ENCODE data around the gene CUL3.

- TF ChIP-seq, protein P1, sequence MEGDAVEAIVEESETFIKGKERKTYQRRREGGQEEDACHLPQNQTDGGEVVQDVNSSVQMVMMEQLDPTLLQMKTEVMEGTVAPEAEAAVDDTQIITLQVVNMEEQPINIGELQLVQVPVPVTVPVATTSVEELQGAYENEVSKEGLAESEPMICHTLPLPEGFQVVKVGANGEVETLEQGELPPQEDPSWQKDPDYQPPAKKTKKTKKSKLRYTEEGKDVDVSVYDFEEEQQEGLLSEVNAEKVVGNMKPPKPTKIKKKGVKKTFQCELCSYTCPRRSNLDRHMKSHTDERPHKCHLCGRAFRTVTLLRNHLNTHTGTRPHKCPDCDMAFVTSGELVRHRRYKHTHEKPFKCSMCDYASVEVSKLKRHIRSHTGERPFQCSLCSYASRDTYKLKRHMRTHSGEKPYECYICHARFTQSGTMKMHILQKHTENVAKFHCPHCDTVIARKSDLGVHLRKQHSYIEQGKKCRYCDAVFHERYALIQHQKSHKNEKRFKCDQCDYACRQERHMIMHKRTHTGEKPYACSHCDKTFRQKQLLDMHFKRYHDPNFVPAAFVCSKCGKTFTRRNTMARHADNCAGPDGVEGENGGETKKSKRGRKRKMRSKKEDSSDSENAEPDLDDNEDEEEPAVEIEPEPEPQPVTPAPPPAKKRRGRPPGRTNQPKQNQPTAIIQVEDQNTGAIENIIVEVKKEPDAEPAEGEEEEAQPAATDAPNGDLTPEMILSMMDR (IDR thresholded peaks at IDR 0.05), result no peak
- TF ChIP-seq POLR2AphosphoS5 (IDR thresholded peaks at IDR 0.05; ENCODE audit: low read depth, low read length) (no peak), SIN3A (IDR thresholded peaks at IDR 0.05; ENCODE audit: borderline replicate concordance, insufficient read depth, low read depth, low read length) (no peak), TCF7L2 (IDR thresholded peaks at IDR 0.05; ENCODE audit: low read depth, low read length) (no peak), REST (IDR thresholded peaks at IDR 0.05; ENCODE audit: insufficient read depth in 1 of 2, low read depth in 2 of 2, low read length in 1 of 2) (no peak)
These were observed 144.2 kb downstream of the CUL3 start for GRCh38 chr2:224440988-224441387.
